A204.1 (cell line): ENCODE data around the gene CCN6.
A peak's percentile ranks its signal among the peaks of the same experiment; 100 is the strongest.
"Not testable (repeated sequence)": the region's sequence is repeated elsewhere in the genome, so short reads cannot be mapped to it uniquely, and the experiment has no call there.

ENCODE experiments used
- FAIRE-seq: peaks from 2 replicates; lab custom pipeline; 2012; peaks lifted over from hg19 to GRCh38; lab: Jason Lieb, UNC

CCN6 gene

GRCh38 chr6:112030206-112030960 lies 23.5 kb upstream of the CCN6 start:
- no peak for FAIRE-seq

GRCh38 chr6:112030961-112031660 lies 22.8 kb upstream of the CCN6 start:
- FAIRE-seq, result no peak

GRCh38 chr6:112031960-112032359 lies 21.9 kb upstream of the CCN6 start:
- FAIRE-seq, result no peak

- no peak for FAIRE-seq
Measured at GRCh38 chr6:112032728-112033127, 21.2 kb upstream of the CCN6 start.

GRCh38 chr6:112033791-112034615 lies 19.9 kb upstream of the CCN6 start:
- no peak for FAIRE-seq

- FAIRE-seq, result no peak
Measured at GRCh38 chr6:112034616-112034995, 19.3 kb upstream of the CCN6 start.

- no peak for FAIRE-seq
Measured at GRCh38 chr6:112036088-112036637, 17.7 kb upstream of the CCN6 start.

GRCh38 chr6:112037783-112038216 lies 16.1 kb upstream of the CCN6 start:
- no peak for FAIRE-seq

GRCh38 chr6:112038268-112038667 lies 15.6 kb upstream of the CCN6 start:
- FAIRE-seq, result no peak

GRCh38 chr6:112038756-112039430 lies 15.0 kb upstream of the CCN6 start:
- FAIRE-seq, result no peak

- FAIRE-seq, result no peak
Measured at GRCh38 chr6:112039431-112039770, 14.5 kb upstream of the CCN6 start.

GRCh38 chr6:112040956-112041355 lies 12.9 kb upstream of the CCN6 start:
- no peak for FAIRE-seq

- no peak for FAIRE-seq
Measured at GRCh38 chr6:112041535-112041934, 12.4 kb upstream of the CCN6 start.

GRCh38 chr6:112043032-112044007 lies 10.6 kb upstream of the CCN6 start:
- peak; percentile 83 for FAIRE-seq

GRCh38 chr6:112044196-112044595 lies 9.7 kb upstream of the CCN6 start:
- no peak for FAIRE-seq

- no peak for FAIRE-seq
Measured at GRCh38 chr6:112044856-112045255, 9.0 kb upstream of the CCN6 start.

- not testable (repeated sequence) for FAIRE-seq
Measured at GRCh38 chr6:112047523-112047922, 6.4 kb upstream of the CCN6 start.

- FAIRE-seq, result no peak
Measured at GRCh38 chr6:112049026-112049799, 4.7 kb upstream of the CCN6 start.

GRCh38 chr6:112049996-112050395 lies 3.9 kb upstream of the CCN6 start:
- no peak for FAIRE-seq

GRCh38 chr6:112050429-112050828 lies 3.5 kb upstream of the CCN6 start:
- no peak for FAIRE-seq
